Right lobe of liver (tissue), 6 donors: ENCODE results near the gene PDPK1. TPM values are rescaled to one million over a fixed set of nuclear protein-coding genes. Genes with fewer than 3 reads are reported as not detected.
A peak's percentile ranks its signal among the peaks of the same experiment; 100 is the strongest.
"Not testable (repeated sequence)": the region's sequence is repeated elsewhere in the genome, so short reads cannot be mapped to it uniquely, and the experiment has no call there.

Source experiments
- ATAC-seq, 4 donors: fragments of 200-7000 bp; cut with Tn5 transposase; one replicate each; pipeline ENCODE4 v1.9.1; 2020; ENCODE audit warnings: mild to moderate bottlenecking in 4 of 4, moderate library complexity in 4 of 4
- DNase-seq, 3 donors: peaks; one replicate each; pipeline ENCODE4 v3.0.0-alpha.2; 2020
- H3K27ac ChIP-seq, 3 donors: fragments of 200-600 bp; one replicate each; pipeline ENCODE4 v1.8.0; 2022
- H3K27me3 ChIP-seq, 2 donors: fragments of 200-600 bp; one replicate each; pipeline ENCODE4 v1.8.0; 2022
- H3K36me3 ChIP-seq, 4 donors: fragments of 200-600 bp; sonication (generic) in 1 of 4; one replicate each; pipeline versions ENCODE4 v1.5.1 to v1.8.0; 2017 to 2022; ENCODE audit warnings: control low read depth in 1 of 4
- H3K4me1 ChIP-seq, 4 donors: fragments of 200-600 bp; sonication (generic) in 1 of 4; one replicate each; pipeline versions ENCODE4 v1.5.1 to v1.8.0; 2017 to 2022; ENCODE audit warnings: control low read depth in 1 of 4
- H3K4me3 ChIP-seq, 3 donors: fragments of 200-600 bp; one replicate each; pipeline ENCODE4 v1.8.0; 2022
- H3K9me3 ChIP-seq, 4 donors: fragments of 200-600 bp; sonication (generic) in 1 of 4; one replicate each; pipeline versions ENCODE4 v1.5.1 to v1.8.0; 2017 to 2022; ENCODE audit warnings: control low read depth in 1 of 4
- CTCF ChIP-seq, 4 donors: fragments of 200-600 bp in 3 of 4; fragments of 450-650 bp in 1 of 4; IDR thresholded peaks; one replicate each; pipeline versions ENCODE4 v1.5.1 to v1.8.0; 2016 to 2022; ENCODE audit warnings: antibody characterized with exemption in 4 of 4, mild to moderate bottlenecking in 2 of 4
- POLR2A ChIP-seq: fragments of 450-650 bp; IDR thresholded peaks from one replicate; pipeline ENCODE4 v1.6.1; 2017; ENCODE audit warnings: antibody characterized with exemption, mild to moderate bottlenecking
- WGBS: methylation state at CpG from one replicate; pipeline ENCODE4 v1.1.6; 2018; ENCODE audit warnings: low coverage, low lambda C conversion rate; ENCODE audit not compliant: insufficient coverage; ENCODE audit errors: missing lambda C conversion rate; 5-methylcytosine and 5-hydroxymethylcytosine counted together
- intact Hi-C, 2 donors: fragments of 100-400 bp; cut with DNase I; formaldehyde crosslinking; loops; one replicate each; pipeline versions ENCODE4 v1.11.2 to v1.14.1; 2022
- total RNA-seq, 6 experiments: library from RNA; depleted of rRNA in 2 of 6; stranded (reverse); fragments of >200 nt in 2 of 6; fragmentation: NEBNext Ultra II Directional in 3 of 6; extraction: Animal tissue kit (Norgen Biotek cat#: 25700) in 3 of 6; gene quantifications; one replicate each; pipeline versions ENCODE4 v1.1.0 to v1.2.4, GENCODE V29; 2016 to 2023
- donor health status: DM: no; HTN: yes; CAD: no.
- donor health status: DM: no; HTN: no; CAD: no.
- donor health status: DM: no; HTN: no; CAD: no.
- donor health status: DM: no; HTN: yes; CAD: no.
- donor health status: DM: no; HTN: yes; CAD: no.

PDPK1 gene
- total RNA-seq, 6 experiments from 2014 or later, result 20.7 to 28.3 (median 24.5) TPM

- DNase-seq (peak in 1 of 3 donors; percentile 36), ATAC-seq (no peak)
- intact Hi-C loops, result no loop called here
- H3K36me3 ChIP-seq, result peaks cover 0 to 10% (median 6%) of the 10 kb centered on the region in 4 donors
- no peaks in the 10 kb centered on the region for H3K9me3 ChIP-seq
- H3K4me3 ChIP-seq, result no peak overlapping the region
- no peaks in the 10 kb centered on the region for H3K27me3 ChIP-seq
- TF ChIP-seq POLR2A (no peak), CTCF (IDR thresholded peaks at IDR 0.05) (no peak)
- H3K4me1 ChIP-seq, result no peaks in the 10 kb centered on the region
- no peak overlapping the region for H3K27ac ChIP-seq
- 100% methylated on average over 2 of the region's 15 CpGs for WGBS
Observed at GRCh38 chr16:2614761-2615191, 77.0 kb downstream of the PDPK1 start.

- intact Hi-C loops, H3K9me3 ChIP-seq, ATAC-seq, H3K36me3 ChIP-seq, H3K4me1 ChIP-seq, H3K4me3 ChIP-seq, DNase-seq, H3K27ac ChIP-seq, H3K27me3 ChIP-seq: not testable (repeated sequence)
- no CpG with 5 or more reads among the region's 20 CpGs for WGBS
Observed at GRCh38 chr16:2618964-2619363, 81.1 kb downstream of the PDPK1 start.

GRCh38 chr16:2619628-2620027 is 81.8 kb downstream of the PDPK1 start:
- H3K27ac ChIP-seq, H3K36me3 ChIP-seq, DNase-seq, H3K9me3 ChIP-seq, H3K27me3 ChIP-seq, intact Hi-C loops, ATAC-seq, H3K4me3 ChIP-seq, H3K4me1 ChIP-seq: not testable (repeated sequence)
- WGBS, result 14% methylated on average over 1 of the region's 12 CpGs

GRCh38 chr16:2620870-2621269 is 83.0 kb downstream of the PDPK1 start:
- ATAC-seq, intact Hi-C loops: not testable (repeated sequence)
- no CpG with 5 or more reads among the region's 15 CpGs for WGBS

GRCh38 chr16:2621395-2621794 is 83.6 kb downstream of the PDPK1 start:
- H3K36me3 ChIP-seq, H3K27ac ChIP-seq, H3K9me3 ChIP-seq, intact Hi-C loops, H3K27me3 ChIP-seq, H3K4me3 ChIP-seq, H3K4me1 ChIP-seq: not testable (repeated sequence)
- ATAC-seq, result peak in 1 of 4 donors; percentile 14
- 100% methylated on average over 1 of the region's 8 CpGs for WGBS
- DNase-seq, result peak in 2 of 3 donors; percentile 12 to 42

More at GRCh38 chr16:2620870-2621269, 83.0 kb downstream of the PDPK1 start:
- DNase-seq, H3K27ac ChIP-seq, H3K36me3 ChIP-seq, H3K9me3 ChIP-seq, H3K27me3 ChIP-seq, H3K4me1 ChIP-seq, H3K4me3 ChIP-seq: not testable (repeated sequence)

DNA sequence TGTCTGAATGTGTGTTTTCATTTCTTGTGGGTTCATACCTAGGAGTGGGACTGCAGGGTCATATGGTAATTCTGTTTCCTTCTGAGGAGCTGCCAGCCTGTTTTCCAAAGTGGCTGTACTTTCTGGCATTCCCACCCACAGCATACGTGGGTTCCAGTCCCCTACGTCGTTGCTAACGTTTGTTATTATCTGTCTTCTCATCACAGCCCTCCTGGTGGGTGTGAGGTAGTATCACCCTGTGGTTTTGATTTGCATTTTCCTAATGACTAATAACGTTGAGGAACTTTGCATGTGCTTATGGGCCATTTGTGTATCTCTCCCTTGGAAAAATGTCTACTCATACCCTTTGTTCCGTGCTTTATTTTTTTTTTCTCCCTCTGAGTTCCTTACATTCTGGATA is 89.3 kb downstream of the PDPK1 start:
- DNase-seq, intact Hi-C loops, H3K27ac ChIP-seq, ATAC-seq, H3K36me3 ChIP-seq, H3K9me3 ChIP-seq, H3K4me3 ChIP-seq, H3K4me1 ChIP-seq, H3K27me3 ChIP-seq: not testable (repeated sequence)
- WGBS, result no CpG with 5 or more reads among the region's 6 CpGs

DNA sequence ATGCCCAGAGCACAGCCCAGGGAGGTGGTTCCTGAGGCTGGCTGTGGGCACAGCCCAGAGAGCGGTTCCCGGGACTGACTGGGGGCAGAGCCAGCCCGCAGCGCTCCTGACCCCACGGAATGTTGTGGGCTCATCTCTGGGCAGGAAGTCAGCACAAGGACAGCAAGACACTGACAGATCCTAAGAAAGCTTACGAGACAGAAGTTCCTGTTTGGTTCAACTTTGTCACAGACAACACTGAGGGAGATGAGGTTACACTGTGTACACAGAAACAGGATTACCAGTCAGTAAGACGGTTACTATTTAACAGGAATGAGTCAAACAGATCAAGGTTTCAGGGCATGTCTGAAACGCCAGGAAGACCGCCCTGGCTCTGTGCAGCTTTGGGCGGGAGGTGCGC is 93.4 kb downstream of the PDPK1 start:
- DNase-seq, intact Hi-C loops, H3K36me3 ChIP-seq, H3K27ac ChIP-seq, H3K9me3 ChIP-seq, H3K27me3 ChIP-seq, H3K4me1 ChIP-seq, H3K4me3 ChIP-seq: not testable (repeated sequence)
- peak; percentile 90 to 92 (median 92) for ATAC-seq
- WGBS, result no CpG with 5 or more reads among the region's 11 CpGs

DNA sequence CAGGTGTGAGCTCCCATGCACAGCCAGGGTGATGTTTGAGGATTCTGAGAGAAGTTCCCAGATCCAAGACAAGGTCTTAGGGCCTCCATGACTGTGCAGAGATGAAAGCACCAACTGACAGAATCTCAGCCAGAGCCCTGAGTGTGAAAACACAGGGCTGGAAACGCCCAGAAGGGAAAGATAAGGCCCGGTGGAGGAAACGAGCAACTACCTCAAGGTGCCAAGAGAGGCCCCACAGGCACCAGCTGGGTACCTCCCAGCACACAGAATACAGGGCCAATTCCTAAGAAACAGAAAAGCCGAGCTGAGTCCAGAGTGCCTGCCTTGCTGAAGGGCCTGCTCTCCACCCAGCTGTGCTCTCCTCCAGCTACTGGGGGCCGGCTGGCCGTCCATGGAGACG is 94.5 kb downstream of the PDPK1 start:
- H3K4me3 ChIP-seq, H3K36me3 ChIP-seq, H3K9me3 ChIP-seq, intact Hi-C loops, ATAC-seq, H3K27ac ChIP-seq, H3K27me3 ChIP-seq, DNase-seq, H3K4me1 ChIP-seq: not testable (repeated sequence)
- no CpG with 5 or more reads among the region's 7 CpGs for WGBS
